Suprapubic skin (tissue), 4 donors: Measurements from ENCODE around the gene POLR3H. TPM values are rescaled to one million over a fixed set of nuclear protein-coding genes. Genes with fewer than 3 reads are reported as not detected.

Experiments
- DNase-seq, 2 donors: peaks; one replicate each; pipeline ENCODE4 v3.0.0-alpha.2; 2019; ENCODE audit warnings: low spot score in 2 of 2
- H3K27ac ChIP-seq: fragments of 200-600 bp; sonication (generic); one replicate; pipeline ENCODE4 v1.5.1; 2019
- H3K27me3 ChIP-seq: fragments of 200-600 bp; sonication (generic); one replicate; pipeline ENCODE4 v1.5.1; 2019
- H3K36me3 ChIP-seq: fragments of 200-600 bp; sonication (generic); one replicate; pipeline ENCODE4 v1.5.1; 2019
- H3K4me1 ChIP-seq: fragments of 200-600 bp; sonication (generic); one replicate; pipeline ENCODE4 v1.5.1; 2019
- H3K4me3 ChIP-seq: fragments of 200-600 bp; sonication (generic); one replicate; pipeline ENCODE4 v1.5.1; 2019; ENCODE audit warnings: mild to moderate bottlenecking
- H3K9me3 ChIP-seq: fragments of 200-600 bp; sonication (generic); one replicate; pipeline ENCODE4 v1.5.1; 2019
- CTCF ChIP-seq, 2 donors: fragments of 200-600 bp in 1 of 2; fragments of 450-650 bp in 1 of 2; sonication (generic) in 1 of 2; IDR thresholded peaks; one replicate each; pipeline ENCODE4 v1.5.1; 2016 to 2019; ENCODE audit warnings: antibody characterized with exemption in 2 of 2, mild to moderate bottlenecking in 1 of 2, moderate library complexity in 1 of 2
- EP300 ChIP-seq: sonication (generic); formaldehyde crosslinking; IDR thresholded peaks from one replicate; pipeline ENCODE4 v1.6.1; 2017; ENCODE audit warnings: antibody characterized with exemption
- POLR2A ChIP-seq, 2 donors: fragments of 450-650 bp; IDR thresholded peaks; one replicate each; pipeline ENCODE4 v1.6.1; 2017; ENCODE audit warnings: antibody characterized with exemption in 2 of 2, mild to moderate bottlenecking in 2 of 2, moderate library complexity in 2 of 2
- POLR2AphosphoS5 ChIP-seq, 3 donors: sonication (generic); formaldehyde crosslinking; IDR thresholded peaks; one replicate each; pipeline ENCODE4 v1.6.1; 2017; ENCODE audit warnings: antibody characterized with exemption in 3 of 3
- WGBS: methylation state at CpG from one replicate; pipeline ENCODE4 v1.1.5; 2018; 5-methylcytosine and 5-hydroxymethylcytosine counted together
- total RNA-seq, 4 donors: library from RNA; depleted of rRNA; stranded (reverse); fragments of >200 nt; gene quantifications; one replicate each; pipeline ENCODE4 v1.1.0, GENCODE V29; 2016

POLR3H gene
- total RNA-seq, 4 donors from 2014 or later: 18.5 to 32.7 (median 23.5) TPM

GRCh38 chr22:41523464-41524221, 20.6 kb downstream of the POLR3H start:
- H3K4me1 ChIP-seq: peaks cover 20% of the 10 kb centered on the region
- peak overlapping the region; percentile 59 for H3K27ac ChIP-seq

GRCh38 chr22:41522813-41523212, 21.5 kb downstream of the POLR3H start:
- Histone ChIP-seq H3K9me3 (no peaks in the 10 kb centered on the region), H3K4me1 (peaks cover 24% of the 10 kb centered on the region), H3K27me3 (no peaks in the 10 kb centered on the region), H3K4me3 (no peak overlapping the region), H3K36me3 (peaks cover 47% of the 10 kb centered on the region), H3K27ac (no peak overlapping the region)
- peak in 1 of 2 donors; percentile 72 for DNase-seq
- TF ChIP-seq EP300 (no peak), CTCF (IDR thresholded peaks at IDR 0.05) (no peak), POLR2A (IDR thresholded peaks at IDR 0.05) (no peak), POLR2AphosphoS5 (IDR thresholded peaks at IDR 0.05) (no peak)
- WGBS: 88% methylated on average over 8 of the region's 9 CpGs

More at GRCh38 chr22:41523464-41524221, 20.6 kb downstream of the POLR3H start:
- 63% methylated on average over 5 of the region's 21 CpGs for WGBS
- TF ChIP-seq POLR2A (IDR thresholded peaks at IDR 0.05): no peak
- TF ChIP-seq POLR2AphosphoS5 (IDR thresholded peaks at IDR 0.05): no peak
- no peak for TF ChIP-seq CTCF (IDR thresholded peaks at IDR 0.05)
- TF ChIP-seq EP300: no peak
- Histone ChIP-seq H3K9me3 (no peaks in the 10 kb centered on the region), H3K36me3 (peaks cover 55% of the 10 kb centered on the region), H3K27me3 (no peaks in the 10 kb centered on the region), H3K4me3 (no peak overlapping the region)
- peak in 1 of 2 donors; percentile 73 for DNase-seq

GRCh38 chr22:41521126-41521525, 23.1 kb downstream of the POLR3H start:
- WGBS: 86% methylated on average over 3 of the region's 3 CpGs
- no peaks in the 10 kb centered on the region for H3K9me3 ChIP-seq
- no peaks in the 10 kb centered on the region for H3K27me3 ChIP-seq

GRCh38 chr22:41518048-41518347, 26.3 kb downstream of the POLR3H start:
- 63% methylated on average over 7 of the region's 7 CpGs for WGBS
- Histone ChIP-seq H3K27ac (peak overlapping the region; percentile 16), H3K36me3 (peaks cover 40% of the 10 kb centered on the region)

More at GRCh38 chr22:41521126-41521525, 23.1 kb downstream of the POLR3H start:
- H3K27ac ChIP-seq: no peak overlapping the region
- H3K4me1 ChIP-seq: peaks cover 29% of the 10 kb centered on the region
- H3K36me3 ChIP-seq: peaks cover 39% of the 10 kb centered on the region
- DNase-seq: no peak
- H3K4me3 ChIP-seq: no peak overlapping the region
- TF ChIP-seq POLR2AphosphoS5 (IDR thresholded peaks at IDR 0.05) (no peak), EP300 (no peak), POLR2A (IDR thresholded peaks at IDR 0.05) (no peak), CTCF (IDR thresholded peaks at IDR 0.05) (no peak)

GRCh38 chr22:41517172-41518047, 26.9 kb downstream of the POLR3H start:
- TF ChIP-seq CTCF (IDR thresholded peaks at IDR 0.05): peak; percentile 86 to 88
- no peak for TF ChIP-seq POLR2AphosphoS5 (IDR thresholded peaks at IDR 0.05)
- peaks cover 46% of the 10 kb centered on the region for H3K36me3 ChIP-seq
- 39% methylated on average over 21 of the region's 22 CpGs for WGBS
- no peak overlapping the region for H3K4me3 ChIP-seq
- H3K4me1 ChIP-seq: peaks cover 29% of the 10 kb centered on the region
- H3K27me3 ChIP-seq: no peaks in the 10 kb centered on the region
- peak overlapping the region; percentile 16 for H3K27ac ChIP-seq
- no peaks in the 10 kb centered on the region for H3K9me3 ChIP-seq
- peak in 1 of 2 donors; percentile 87 for DNase-seq

More at GRCh38 chr22:41518048-41518347, 26.3 kb downstream of the POLR3H start:
- no peaks in the 10 kb centered on the region for H3K9me3 ChIP-seq
- H3K4me3 ChIP-seq: no peak overlapping the region
- H3K4me1 ChIP-seq: peaks cover 24% of the 10 kb centered on the region
- DNase-seq: no peak
- TF ChIP-seq POLR2AphosphoS5 (IDR thresholded peaks at IDR 0.05): no peak
- H3K27me3 ChIP-seq: no peaks in the 10 kb centered on the region
